Heart right ventricle (tissue), 16 donors: ENCODE data around the gene RAB3IL1. TPM values are rescaled to one million over a fixed set of nuclear protein-coding genes. Genes with fewer than 3 reads are reported as not detected.

Source experiments
- ATAC-seq, 8 donors: fragments of 200-7000 bp; cut with Tn5 transposase; one replicate each; pipeline ENCODE4 v1.9.1; 2020; ENCODE audit warnings: mild to moderate bottlenecking in 8 of 8, moderate library complexity in 8 of 8, moderate number of reproducible peaks in 1 of 8
- DNase-seq, 2 donors: peaks; one replicate each; pipeline ENCODE4 v3.0.0-alpha.2; 2020
- H3K27ac ChIP-seq, 10 donors: fragments of 200-600 bp; sonication (generic) in 2 of 10; one replicate each; pipeline versions ENCODE4 v1.5.0 to v1.8.0; 2020 to 2022; ENCODE audit warnings: mild to moderate bottlenecking in 3 of 10
- H3K27me3 ChIP-seq, 7 donors: fragments of 200-600 bp; one replicate each; pipeline ENCODE4 v1.8.0; 2021 to 2022; ENCODE audit warnings: mild to moderate bottlenecking in 2 of 7
- H3K36me3 ChIP-seq, 9 donors: fragments of 200-600 bp; sonication (generic) in 1 of 9; one replicate each; pipeline versions ENCODE4 v1.5.0 to v1.8.0; 2020 to 2022; ENCODE audit warnings: mild to moderate bottlenecking in 2 of 9
- H3K4me1 ChIP-seq, 9 donors: fragments of 200-600 bp; sonication (generic) in 1 of 9; one replicate each; pipeline versions ENCODE4 v1.5.0 to v1.8.0; 2020 to 2022; ENCODE audit warnings: mild to moderate bottlenecking in 4 of 9
- H3K4me3 ChIP-seq, 10 donors: fragments of 200-600 bp; sonication (generic) in 2 of 10; one replicate each; pipeline versions ENCODE4 v1.5.0 to v1.8.0; 2020 to 2022; ENCODE audit warnings: mild to moderate bottlenecking in 7 of 10, moderate library complexity in 2 of 10
- H3K9me3 ChIP-seq, 11 donors: fragments of 200-600 bp in 10 of 11; sonication (generic) in 2 of 11; one replicate each; pipeline versions ENCODE4 v1.5.0 to v1.8.0; 2013 to 2022; ENCODE audit warnings: mild to moderate bottlenecking in 2 of 11, control low read depth in 1 of 11, moderate library complexity in 1 of 11
- WGBS, 2 donors: extraction: QIAGEN DNeasy Blood & Tissue Kit; methylation state at CpG; one replicate each; pipeline ENCODE4 v1.1.7; 2013; ENCODE audit warnings: inconsistent platforms in 1 of 2; 5-methylcytosine and 5-hydroxymethylcytosine counted together
- intact Hi-C, 10 donors: fragments of 100-400 bp; cut with DNase I; formaldehyde crosslinking; loops; one replicate each; pipeline versions ENCODE4 v1.11.1 to v1.14.2; 2022
- polyA plus RNA-seq, 2 donors: library from polyadenylated mRNA; stranded (reverse); fragments of 200-250 nt; gene quantifications; one replicate each; pipeline ENCODE4 v1.2.3, GENCODE V29; 2013
- total RNA-seq, 10 donors: library from RNA; stranded (reverse); fragmentation: NEBNext Ultra II Directional in 3 of 10; extraction: Animal tissue kit (Norgen Biotek cat#: 25700) in 3 of 10; gene quantifications; one replicate each; pipeline versions ENCODE4 v1.2.1 to v1.2.4, GENCODE V29; 2021 to 2023
- TF ChIP-seq, protein P1 (sequence below), 9 donors: fragments of 200-600 bp; sonication (generic) in 2 of 9; IDR thresholded peaks; one replicate each; pipeline versions ENCODE4 v1.5.0 to v1.8.0; 2021 to 2022; ENCODE audit warnings: antibody characterized with exemption in 9 of 9, mild to moderate bottlenecking in 5 of 9, moderate library complexity in 1 of 9
- donor health status: Arrhythmogenic right ventricular cardiomyopathy.
- donor health status: ischemic (EF 13 %, LVEDD 7.1; RV severe dilation, severe dysfunction).
- donor health status: healthy with polysubstance abuse.
- donor health status: DM: no; HTN: yes; CAD: no.
- donor health status: DM: no; HTN: no; CAD: no.
- donor health status: ischemic (EF 25% LVEDD 6.9; RV normal size, moderate dysfunction).
- donor health status: ischemic (EF 25% LVEDD 5.7; RV mildly dilated, moderate dysfunction).
- donor health status: healthy.
- donor health status: DM: yes; HTN: yes; CAD: no.
- donor health status: Ischemic cardiomyopathy.
- donor health status: ischemic (EF 35%, LVEDD 5.7; RV mildly dilated, moderate dysfunction).
- donor health status: nonischemic (EF 11% LVEDD 7.7; RV severe dilation, severe dysfunction).
- donor health status: DM: yes; HTN: yes; CAD: no.
- donor health status: PGD.
- donor health status: ischemic (EF 29% LVEDD 5.4; RV normal size, mild dysfunction).
- donor health status: nonischemic (EF 23%, LVEDD 6.1; RV moderate dilation, normal function).

RAB3IL1 gene
- total and polyA plus RNA-seq, 12 donors = 3.7 to 11.1 (median 7.5) TPM

DNA sequence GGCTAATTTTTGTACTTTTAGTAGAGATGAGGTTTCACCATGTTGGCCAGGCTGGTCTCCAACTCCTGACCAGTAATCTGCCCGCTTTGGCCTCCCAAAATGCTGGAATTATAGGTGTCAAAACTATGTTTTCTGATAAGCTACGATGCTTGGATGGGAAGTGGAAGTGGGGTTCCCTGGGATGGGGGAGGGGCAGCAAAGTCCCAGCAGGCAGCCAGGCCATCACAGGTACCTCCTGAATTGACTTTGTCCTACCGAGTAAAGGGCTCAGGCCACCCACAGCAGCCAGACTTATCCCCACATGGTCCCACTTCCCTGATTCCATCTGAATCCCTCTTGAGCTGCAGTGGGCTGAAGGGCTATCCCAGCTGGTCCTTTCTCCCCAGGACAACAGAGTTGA, 43.2 kb upstream of the RAB3IL1 start:
- intact Hi-C loops = loop anchor here in 2 of 10 donors (10.0 kb wide), 2 partner anchors 94 to 806 kb away; no protein-coding TSS in a partner anchor
- Histone ChIP-seq H3K4me3 (no peak overlapping the region), H3K4me1 (peaks cover 19 to 67% (median 53%) of the 10 kb centered on the region in 9 donors), H3K27me3 (no peaks in the 10 kb centered on the region), H3K9me3 (no peaks in the 10 kb centered on the region), H3K27ac (peak overlapping the region in 9 of 10 donors; percentile 69 to 100 (median 77)), H3K36me3 (peaks cover 0 to 63% (median 20%) of the 10 kb centered on the region in 9 donors)
- TF ChIP-seq, protein P1, sequence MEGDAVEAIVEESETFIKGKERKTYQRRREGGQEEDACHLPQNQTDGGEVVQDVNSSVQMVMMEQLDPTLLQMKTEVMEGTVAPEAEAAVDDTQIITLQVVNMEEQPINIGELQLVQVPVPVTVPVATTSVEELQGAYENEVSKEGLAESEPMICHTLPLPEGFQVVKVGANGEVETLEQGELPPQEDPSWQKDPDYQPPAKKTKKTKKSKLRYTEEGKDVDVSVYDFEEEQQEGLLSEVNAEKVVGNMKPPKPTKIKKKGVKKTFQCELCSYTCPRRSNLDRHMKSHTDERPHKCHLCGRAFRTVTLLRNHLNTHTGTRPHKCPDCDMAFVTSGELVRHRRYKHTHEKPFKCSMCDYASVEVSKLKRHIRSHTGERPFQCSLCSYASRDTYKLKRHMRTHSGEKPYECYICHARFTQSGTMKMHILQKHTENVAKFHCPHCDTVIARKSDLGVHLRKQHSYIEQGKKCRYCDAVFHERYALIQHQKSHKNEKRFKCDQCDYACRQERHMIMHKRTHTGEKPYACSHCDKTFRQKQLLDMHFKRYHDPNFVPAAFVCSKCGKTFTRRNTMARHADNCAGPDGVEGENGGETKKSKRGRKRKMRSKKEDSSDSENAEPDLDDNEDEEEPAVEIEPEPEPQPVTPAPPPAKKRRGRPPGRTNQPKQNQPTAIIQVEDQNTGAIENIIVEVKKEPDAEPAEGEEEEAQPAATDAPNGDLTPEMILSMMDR (IDR thresholded peaks at IDR 0.05) = no peak
- DNase-seq (no peak), ATAC-seq (no peak)
- WGBS, 2 donors = 88% methylated on average over 3 of the region's 3 CpGs

DNA sequence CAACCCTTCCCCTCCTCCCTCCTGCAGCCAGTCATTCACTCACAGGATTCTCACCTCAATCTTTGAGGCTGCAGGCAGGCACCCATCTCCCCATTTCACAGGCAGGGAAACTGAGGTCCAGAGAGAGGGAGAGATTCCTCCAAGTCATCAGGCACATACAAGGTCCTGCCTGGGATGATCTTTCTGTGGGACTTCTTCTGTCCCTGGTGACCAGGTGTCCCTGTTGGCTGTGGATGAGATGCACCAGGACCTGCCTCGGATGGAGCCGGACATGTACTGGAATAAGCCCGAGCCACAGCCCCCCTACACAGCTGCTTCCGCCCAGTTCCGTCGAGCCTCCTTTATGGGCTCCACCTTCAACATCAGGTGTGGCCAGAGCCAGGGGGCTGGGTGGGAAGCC, 42.3 kb upstream of the RAB3IL1 start:
- peaks cover 19 to 65% (median 53%) of the 10 kb centered on the region in 9 donors for H3K4me1 ChIP-seq
- no peaks in the 10 kb centered on the region for H3K9me3 ChIP-seq
- intact Hi-C loops = loop anchor here in 2 of 10 donors (10.0 kb wide), 2 partner anchors 95 to 805 kb away; no protein-coding TSS in a partner anchor
- no peaks in the 10 kb centered on the region for H3K27me3 ChIP-seq
- ATAC-seq (no peak), DNase-seq (no peak)
- H3K27ac ChIP-seq = peak overlapping the region in 1 of 10 donors; percentile 99
- H3K4me3 ChIP-seq = no peak overlapping the region
- WGBS, 2 donors = 88 to 97% methylated on average over 6 of the region's 6 CpGs
- TF ChIP-seq, protein P1 (IDR thresholded peaks at IDR 0.05) = no peak
- H3K36me3 ChIP-seq = peaks cover 0 to 54% (median 12%) of the 10 kb centered on the region in 9 donors

DNA sequence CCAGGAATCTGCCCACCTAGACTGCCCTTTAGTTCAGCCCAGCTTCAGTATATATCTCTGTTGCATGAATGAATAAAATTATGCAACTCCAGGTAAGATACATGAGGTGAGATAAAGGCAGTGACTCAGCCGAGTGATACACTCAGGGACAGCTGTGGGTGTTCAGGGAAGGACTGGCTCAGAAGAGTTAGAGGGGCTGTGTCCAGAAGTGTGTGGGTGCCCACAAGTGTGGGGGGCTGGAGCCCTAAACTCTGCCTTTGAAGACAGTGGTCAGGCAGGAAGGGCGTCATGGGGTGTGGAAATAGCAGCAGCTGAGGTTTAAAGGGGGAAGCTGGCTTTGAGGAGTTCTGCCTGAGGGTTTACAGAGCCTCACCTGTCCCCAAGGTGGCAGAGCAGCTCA, 41.7 kb upstream of the RAB3IL1 start:
- peak overlapping the region in 1 of 10 donors; percentile 29 for H3K27ac ChIP-seq
- DNase-seq (no peak), ATAC-seq (no peak)
- TF ChIP-seq, protein P1 (IDR thresholded peaks at IDR 0.05) = no peak
- peaks cover 0 to 49% (median 6%) of the 10 kb centered on the region in 9 donors for H3K36me3 ChIP-seq
- intact Hi-C loops = no loop called here
- H3K9me3 ChIP-seq = no peaks in the 10 kb centered on the region
- WGBS, 2 donors = 43 to 66% methylated on average over 2 of the region's 2 CpGs
- H3K4me3 ChIP-seq = no peak overlapping the region
- peaks cover 19 to 65% (median 49%) of the 10 kb centered on the region in 9 donors for H3K4me1 ChIP-seq
- H3K27me3 ChIP-seq = no peaks in the 10 kb centered on the region

DNA sequence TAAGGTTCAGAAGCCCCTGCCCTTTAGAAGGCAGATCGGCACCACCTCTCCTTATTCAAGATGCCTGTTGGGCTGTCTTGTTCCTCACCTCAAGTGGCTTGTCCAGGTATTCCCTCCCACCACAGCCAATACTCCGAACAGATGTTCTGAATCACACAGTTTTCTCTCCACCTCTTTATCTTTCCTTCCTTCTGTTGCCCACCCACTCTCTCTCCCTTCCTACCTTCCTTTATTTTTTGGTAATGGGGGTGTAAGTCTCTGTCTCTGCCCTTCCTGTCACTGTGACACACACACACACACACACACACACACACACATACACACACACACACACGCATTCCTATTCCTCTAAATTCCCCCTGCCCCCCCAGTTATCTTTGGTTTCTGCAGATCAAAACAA, 41.2 kb upstream of the RAB3IL1 start:
- ATAC-seq (no peak), DNase-seq (no peak)
- H3K27ac ChIP-seq = no peak overlapping the region
- H3K36me3 ChIP-seq = peaks cover 0 to 43% (median 2%) of the 10 kb centered on the region in 9 donors
- H3K4me3 ChIP-seq = no peak overlapping the region
- TF ChIP-seq, protein P1 (IDR thresholded peaks at IDR 0.05) = no peak
- H3K27me3 ChIP-seq = no peaks in the 10 kb centered on the region
- intact Hi-C loops = no loop called here
- H3K4me1 ChIP-seq = peaks cover 19 to 64% (median 43%) of the 10 kb centered on the region in 9 donors
- 65 to 85% methylated on average over 3 of the region's 3 CpGs for WGBS, 2 donors
- H3K9me3 ChIP-seq = no peaks in the 10 kb centered on the region
